Measurements from ENCODE around the gene PDIK1L.
A peak's percentile ranks its signal among the peaks of the same experiment; 100 is the strongest.

The PDIK1L gene

DNA sequence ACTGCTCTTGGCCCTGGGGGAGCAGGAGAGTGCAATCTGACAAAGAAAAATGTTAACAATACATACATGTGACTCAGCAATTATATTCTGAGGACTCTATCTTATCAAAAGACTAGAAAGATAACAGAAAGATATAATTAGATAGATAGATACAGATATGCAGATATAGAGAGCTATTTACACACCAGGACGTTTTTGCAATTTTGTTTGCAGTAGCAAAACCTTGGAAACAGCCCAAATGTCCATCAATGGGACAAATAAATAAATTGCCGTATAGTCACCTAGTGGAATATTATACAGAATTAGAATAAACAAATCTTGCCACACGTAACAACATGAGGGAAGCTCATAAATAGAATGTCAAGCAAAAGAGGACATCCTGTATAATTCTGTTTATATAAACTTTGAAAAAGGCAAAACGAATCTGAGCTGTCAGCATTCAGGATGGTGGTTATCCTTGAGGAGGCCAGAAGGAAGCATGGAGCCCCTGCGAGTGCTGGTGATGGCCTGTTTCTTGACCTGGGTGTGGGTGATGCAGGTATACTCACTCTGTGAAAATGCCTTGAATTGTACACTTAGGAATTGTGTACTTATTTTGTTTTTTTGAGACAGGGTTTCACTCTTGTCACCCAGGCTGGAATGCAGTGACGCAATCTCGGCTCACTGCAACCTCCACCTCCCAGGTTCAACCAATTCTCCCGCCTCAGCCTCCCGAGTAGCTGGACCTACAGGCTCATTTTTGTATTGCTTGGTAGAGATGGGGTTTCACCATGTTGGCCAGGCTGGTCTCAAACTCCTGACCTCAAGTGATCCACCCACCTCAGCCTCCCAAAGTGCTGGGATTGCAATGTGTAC, 31.4 kb upstream of the PDIK1L start:
- no peak overlapping the region for H3K4me3 ChIP-seq (ENCODE audit: low read depth, low read length)
- H3K4me1 ChIP-seq (ENCODE audit: control insufficient read depth, insufficient read depth, low read length): no peaks in the 10 kb centered on the region
- no peaks in the 10 kb centered on the region for H3K36me3 ChIP-seq (ENCODE audit: control insufficient read depth in 2 of 2, insufficient read depth in 1 of 2, low read length in 2 of 2)
- no peaks in the 10 kb centered on the region for H3K9me3 ChIP-seq (ENCODE audit: control insufficient read depth, insufficient read depth, low read depth, low read length)
- TF ChIP-seq ZNF530 (tag by site-specific recombination; IDR thresholded peaks at IDR 0.05; ENCODE audit: low read depth) (no peak), GLIS1 (tag by site-specific recombination; IDR thresholded peaks at IDR 0.05) (peak; percentile 35; the same call in 1 of the 2 replicates)
- ChIA-PET CTCF (interaction anchor here (1.0 to 1.4 kb wide), 2 partner anchors 10 to 65 kb away, joined by 3 to 5 read pairs; no protein-coding TSS in a partner anchor), POLR2A (no interaction called here)
- H3K27ac ChIP-seq (ENCODE audit: extremely low read depth, low read depth, low read length): no peak overlapping the region

- POLR2A ChIA-PET: no interaction called here
- Histone ChIP-seq H3K36me3 (ENCODE audit: control insufficient read depth in 2 of 2, insufficient read depth in 1 of 2, low read length in 2 of 2) (no peaks in the 10 kb centered on the region), H3K4me3 (ENCODE audit: low read depth, low read length) (no peak overlapping the region), H3K9me3 (ENCODE audit: control insufficient read depth, insufficient read depth, low read depth, low read length) (no peaks in the 10 kb centered on the region), H3K4me1 (ENCODE audit: control insufficient read depth, insufficient read depth, low read length) (no peaks in the 10 kb centered on the region), H3K27ac (ENCODE audit: extremely low read depth, low read depth, low read length) (no peak overlapping the region)
- CTCF ChIA-PET: no interaction called here
- TF ChIP-seq OVOL3 (tag by site-specific recombination; IDR thresholded peaks at IDR 0.05): no peak
- peak; percentile 42; the same call in 1 of the 2 replicates for TF ChIP-seq EGR2 (tag by site-specific recombination; IDR thresholded peaks at IDR 0.05; ENCODE audit: low read depth)
- no peak for TF ChIP-seq GLIS2 (tag by site-specific recombination; IDR thresholded peaks at IDR 0.05)
- TF ChIP-seq ZNF354C (tag by site-specific recombination; IDR thresholded peaks at IDR 0.05; ENCODE audit: borderline replicate concordance, low read depth): no peak
- peak; percentile 68 for TF ChIP-seq ZNF341 (tag by site-specific recombination; IDR thresholded peaks at IDR 0.05; ENCODE audit: low read depth)
- TF ChIP-seq ZFHX2 (tag by site-specific recombination; conservative IDR thresholded peaks at IDR 0.05): peak; percentile 33; the same call in 1 of the 2 replicates
- TF ChIP-seq ZNF529 (tag by site-specific recombination; IDR thresholded peaks at IDR 0.05; ENCODE audit: insufficient replicate concordance): no peak
These were observed 30.2 kb upstream of the PDIK1L start for GRCh38 chr1:26081267-26082019.

- no peaks in the 10 kb centered on the region for H3K9me3 ChIP-seq (ENCODE audit: control insufficient read depth, insufficient read depth, low read depth, low read length)
- H3K36me3 ChIP-seq (ENCODE audit: control insufficient read depth in 2 of 2, insufficient read depth in 1 of 2, low read length in 2 of 2): no peaks in the 10 kb centered on the region
- TF ChIP-seq ZNF558 (tag by site-specific recombination; IDR thresholded peaks at IDR 0.05) (no peak), WT1 (tag by site-specific recombination; IDR thresholded peaks at IDR 0.05) (no peak), ZNF174 (tag by site-specific recombination; IDR thresholded peaks at IDR 0.05) (no peak), ZNF211 (tag by site-specific recombination; IDR thresholded peaks at IDR 0.05; ENCODE audit: low read depth) (no peak), ZSCAN5A (tag by site-specific recombination; IDR thresholded peaks at IDR 0.05) (no peak), ZNF292 (tag by site-specific recombination; IDR thresholded peaks at IDR 0.05; ENCODE audit: borderline replicate concordance, low read depth) (no peak), ZNF510 (tag by site-specific recombination; IDR thresholded peaks at IDR 0.05; ENCODE audit: insufficient replicate concordance) (no peak), ZNF639 (tag by site-specific recombination; IDR thresholded peaks at IDR 0.05) (no peak), ZBTB7A (tag by site-specific recombination; IDR thresholded peaks at IDR 0.05; ENCODE audit: low read depth) (no peak), YY1 (tag by site-specific recombination; IDR thresholded peaks at IDR 0.05) (no peak), BCL11A (tag by site-specific recombination; IDR thresholded peaks at IDR 0.05; ENCODE audit: low read depth) (no peak), ZNF76 (tag by site-specific recombination; IDR thresholded peaks at IDR 0.05; ENCODE audit: borderline replicate concordance, low read depth) (no peak), ZNF2 (tag by site-specific recombination; IDR thresholded peaks at IDR 0.05) (no peak), ZNF132 (tag by site-specific recombination; IDR thresholded peaks at IDR 0.05; ENCODE audit: borderline replicate concordance) (no peak), ZNF645 (tag by site-specific recombination; IDR thresholded peaks at IDR 0.05) (no peak), SCRT1 (tag by site-specific recombination; IDR thresholded peaks at IDR 0.05; ENCODE audit: borderline replicate concordance) (no peak), ZNF548 (tag by site-specific recombination; IDR thresholded peaks at IDR 0.05) (no peak)
- no peak overlapping the region for H3K27ac ChIP-seq (ENCODE audit: extremely low read depth, low read depth, low read length)
- CTCF ChIA-PET: no interaction called here
- H3K4me1 ChIP-seq (ENCODE audit: control insufficient read depth, insufficient read depth, low read length): no peaks in the 10 kb centered on the region
- POLR2A ChIA-PET: no interaction called here
- H3K4me3 ChIP-seq (ENCODE audit: low read depth, low read length): no peak overlapping the region
These were observed 29.6 kb upstream of the PDIK1L start for GRCh38 chr1:26082020-26082350.

All from HEK293 (cell line).